Measurements from ENCODE around the gene RIPK4. TPM values are rescaled to one million over a fixed set of nuclear protein-coding genes. Genes with fewer than 3 reads are reported as not detected.

RIPK4 gene
- total RNA-seq, 1 donor from 2014 or later = 28.9 TPM

DNA sequence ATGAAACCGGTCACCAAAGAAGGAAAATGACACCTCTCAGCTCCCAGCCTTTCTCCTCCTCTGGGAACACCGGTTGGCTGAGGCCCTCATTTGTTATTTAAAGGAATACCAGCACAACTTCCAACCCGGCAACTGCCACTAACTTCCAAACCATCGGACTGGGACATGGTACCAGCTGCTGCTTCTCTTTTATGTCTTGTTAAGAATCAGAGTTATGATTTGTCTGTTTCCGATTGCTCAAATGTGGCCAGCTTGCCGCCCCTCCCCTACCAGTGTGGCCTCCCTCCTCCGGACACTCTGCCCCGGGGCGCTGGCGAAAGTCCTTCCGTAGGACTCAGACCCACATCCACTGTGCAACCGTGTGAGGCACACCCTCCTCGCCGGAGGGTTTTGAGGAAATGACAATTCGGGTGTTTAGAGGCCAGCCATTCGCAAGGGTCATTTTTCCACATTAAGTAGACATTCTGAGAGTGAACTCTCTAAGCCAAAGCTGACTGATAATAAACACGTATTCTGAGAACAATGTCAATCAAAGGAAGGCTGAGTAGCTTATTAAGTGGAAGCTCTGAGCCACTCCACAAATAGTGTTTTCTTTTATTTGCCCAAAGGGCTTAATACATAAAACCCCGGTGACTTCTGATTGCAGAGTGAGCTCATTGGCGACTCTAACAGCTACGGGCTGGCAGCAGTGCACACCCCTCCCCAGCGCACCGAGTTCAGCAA is 5.5 kb downstream of the RIPK4 start:
- Mint-ChIP-seq H3K4me3 (ENCODE audit: low read depth) (peak overlapping the region; percentile 68), H3K4me1 (ENCODE audit: low read depth) (peaks cover 53% of the 10 kb centered on the region), H3K27ac (peak overlapping the region; percentile 92), H3K27me3 (no peaks in the 10 kb centered on the region), H3K36me3 (ENCODE audit: insufficient read depth) (peaks cover 5% of the 10 kb centered on the region), H3K9me3 (ENCODE audit: low read depth) (no peaks in the 10 kb centered on the region)
- DNase-seq (ENCODE audit: low spot score, unreplicated experiment) = no peak
- TF ChIP-seq, protein P1, sequence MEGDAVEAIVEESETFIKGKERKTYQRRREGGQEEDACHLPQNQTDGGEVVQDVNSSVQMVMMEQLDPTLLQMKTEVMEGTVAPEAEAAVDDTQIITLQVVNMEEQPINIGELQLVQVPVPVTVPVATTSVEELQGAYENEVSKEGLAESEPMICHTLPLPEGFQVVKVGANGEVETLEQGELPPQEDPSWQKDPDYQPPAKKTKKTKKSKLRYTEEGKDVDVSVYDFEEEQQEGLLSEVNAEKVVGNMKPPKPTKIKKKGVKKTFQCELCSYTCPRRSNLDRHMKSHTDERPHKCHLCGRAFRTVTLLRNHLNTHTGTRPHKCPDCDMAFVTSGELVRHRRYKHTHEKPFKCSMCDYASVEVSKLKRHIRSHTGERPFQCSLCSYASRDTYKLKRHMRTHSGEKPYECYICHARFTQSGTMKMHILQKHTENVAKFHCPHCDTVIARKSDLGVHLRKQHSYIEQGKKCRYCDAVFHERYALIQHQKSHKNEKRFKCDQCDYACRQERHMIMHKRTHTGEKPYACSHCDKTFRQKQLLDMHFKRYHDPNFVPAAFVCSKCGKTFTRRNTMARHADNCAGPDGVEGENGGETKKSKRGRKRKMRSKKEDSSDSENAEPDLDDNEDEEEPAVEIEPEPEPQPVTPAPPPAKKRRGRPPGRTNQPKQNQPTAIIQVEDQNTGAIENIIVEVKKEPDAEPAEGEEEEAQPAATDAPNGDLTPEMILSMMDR (IDR thresholded peaks at IDR 0.05; ENCODE audit: unreplicated experiment) = no peak

DNA sequence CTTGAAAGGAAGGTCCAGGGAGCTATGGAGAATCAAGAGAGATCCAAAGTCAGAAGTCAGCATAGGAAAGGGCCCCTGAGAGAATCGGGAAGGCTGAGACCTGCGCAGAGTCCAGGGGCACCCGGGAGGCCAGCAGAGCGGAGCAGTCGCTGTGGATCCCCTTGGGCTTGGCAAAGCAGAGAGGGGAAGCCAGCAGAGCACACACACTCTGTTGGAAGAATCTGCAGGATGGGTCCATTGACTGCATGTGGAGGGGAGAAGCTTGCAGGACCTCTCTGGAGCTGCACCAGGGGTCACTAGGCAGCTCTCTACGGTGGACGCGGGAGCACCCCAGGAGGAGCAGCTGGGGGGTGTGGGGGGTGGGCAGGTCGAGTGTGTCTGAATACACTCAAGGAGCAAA is 6.4 kb downstream of the RIPK4 start:
- Mint-ChIP-seq H3K36me3 (ENCODE audit: insufficient read depth) (peaks cover 10% of the 10 kb centered on the region), H3K4me3 (ENCODE audit: low read depth) (no peak overlapping the region), H3K9me3 (ENCODE audit: low read depth) (no peaks in the 10 kb centered on the region), H3K4me1 (ENCODE audit: low read depth) (peaks cover 50% of the 10 kb centered on the region), H3K27ac (peak overlapping the region; percentile 34), H3K27me3 (no peaks in the 10 kb centered on the region)
- DNase-seq (ENCODE audit: low spot score, unreplicated experiment) = no peak
- TF ChIP-seq, protein P1 (IDR thresholded peaks at IDR 0.05; ENCODE audit: unreplicated experiment) = no peak

DNA sequence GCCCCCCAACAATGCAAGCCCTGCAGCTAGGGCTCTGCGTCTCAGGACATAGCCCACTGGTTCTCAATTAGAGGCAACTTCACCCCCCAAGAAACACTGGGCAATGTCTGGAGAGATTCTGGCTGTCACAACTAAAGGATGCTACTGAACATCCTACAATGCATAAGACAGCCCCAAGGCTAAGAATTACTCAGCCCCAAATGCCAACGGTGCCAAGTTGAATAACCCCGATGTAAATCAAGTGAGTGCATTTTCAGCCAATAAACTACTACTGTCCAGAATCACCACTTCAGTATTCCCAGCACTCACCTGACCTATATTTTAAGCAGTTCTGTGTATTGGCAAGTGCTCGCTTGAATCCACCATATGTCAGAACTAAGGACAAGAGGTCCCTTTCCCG is 6.9 kb downstream of the RIPK4 start:
- peak overlapping the region; percentile 49 for H3K27ac Mint-ChIP-seq
- peaks cover 45% of the 10 kb centered on the region for H3K4me1 Mint-ChIP-seq (ENCODE audit: low read depth)
- no peak overlapping the region for H3K4me3 Mint-ChIP-seq (ENCODE audit: low read depth)
- DNase-seq (ENCODE audit: low spot score, unreplicated experiment) = no peak
- no peaks in the 10 kb centered on the region for H3K9me3 Mint-ChIP-seq (ENCODE audit: low read depth)
- TF ChIP-seq, protein P1 (IDR thresholded peaks at IDR 0.05; ENCODE audit: unreplicated experiment) = no peak
- H3K36me3 Mint-ChIP-seq (ENCODE audit: insufficient read depth) = peaks cover 11% of the 10 kb centered on the region
- H3K27me3 Mint-ChIP-seq = no peaks in the 10 kb centered on the region

DNA sequence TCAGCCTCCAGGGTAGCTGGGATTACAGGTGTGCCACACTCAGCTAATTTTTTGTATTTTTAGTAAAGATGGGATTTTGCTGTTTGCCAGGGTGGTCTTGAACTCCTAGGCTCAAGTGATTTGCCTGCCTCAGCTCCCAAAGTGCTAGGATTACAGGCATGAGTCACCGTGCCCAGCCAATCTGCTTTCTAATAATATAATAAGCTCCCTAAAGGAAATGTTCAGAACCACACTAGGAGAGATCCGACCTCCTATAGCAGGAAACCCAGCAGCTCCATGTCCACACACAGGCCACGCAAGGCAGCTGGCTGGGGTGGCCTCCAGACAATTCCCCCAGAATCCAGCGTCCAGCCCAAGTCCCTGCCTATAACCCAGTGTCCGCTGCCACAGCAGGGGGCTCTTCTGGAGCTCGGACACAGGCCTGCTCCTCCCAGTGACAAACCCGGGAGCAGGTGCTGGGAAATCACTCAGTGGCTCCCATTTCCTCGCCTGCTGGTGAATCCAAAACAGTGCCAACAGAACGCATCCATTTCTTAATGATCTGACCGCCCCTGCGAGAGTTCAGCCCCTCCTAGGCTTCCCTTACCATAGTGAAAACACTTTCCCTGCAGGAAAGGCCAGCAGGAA is 7.5 kb downstream of the RIPK4 start:
- Mint-ChIP-seq H3K36me3 (ENCODE audit: insufficient read depth) (peaks cover 11% of the 10 kb centered on the region), H3K4me3 (ENCODE audit: low read depth) (no peak overlapping the region), H3K9me3 (ENCODE audit: low read depth) (no peaks in the 10 kb centered on the region), H3K27me3 (no peaks in the 10 kb centered on the region), H3K4me1 (ENCODE audit: low read depth) (peaks cover 39% of the 10 kb centered on the region), H3K27ac (peak overlapping the region; percentile 49)
- DNase-seq (ENCODE audit: low spot score, unreplicated experiment) = no peak
- TF ChIP-seq, protein P1 (IDR thresholded peaks at IDR 0.05; ENCODE audit: unreplicated experiment) = no peak

DNA sequence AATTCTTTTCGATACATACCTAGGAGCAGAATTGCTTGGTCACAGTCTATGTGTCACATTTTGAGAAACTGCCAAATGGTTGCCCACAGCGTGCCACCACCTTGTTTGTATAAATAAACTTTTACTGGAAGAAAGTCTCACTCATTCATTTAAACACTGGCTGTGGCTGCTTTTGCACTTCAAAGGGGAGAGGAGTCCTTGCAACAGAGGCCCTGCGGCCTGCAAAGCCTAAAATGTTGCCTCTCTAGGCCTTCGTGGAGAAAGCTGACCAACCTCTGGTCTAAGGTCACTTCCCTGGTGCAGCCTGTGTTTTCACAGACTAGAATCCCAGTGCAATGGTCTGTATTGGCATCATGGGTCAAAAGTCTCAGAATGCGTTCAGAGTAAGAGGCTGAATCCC is 8.3 kb downstream of the RIPK4 start:
- Mint-ChIP-seq H3K36me3 (ENCODE audit: insufficient read depth) (peaks cover 11% of the 10 kb centered on the region), H3K4me3 (ENCODE audit: low read depth) (no peak overlapping the region), H3K27ac (no peak overlapping the region), H3K9me3 (ENCODE audit: low read depth) (no peaks in the 10 kb centered on the region), H3K27me3 (no peaks in the 10 kb centered on the region), H3K4me1 (ENCODE audit: low read depth) (peaks cover 37% of the 10 kb centered on the region)
- TF ChIP-seq, protein P1 (IDR thresholded peaks at IDR 0.05; ENCODE audit: unreplicated experiment) = no peak
- no peak for DNase-seq (ENCODE audit: low spot score, unreplicated experiment)

All from progenitor cell of endocrine pancreas (in vitro differentiated cells).